Neural progenitor cell (in vitro differentiated cells): Measurements from ENCODE around the gene PRSS36.
"Not testable (repeated sequence)": the region's sequence is repeated elsewhere in the genome, so short reads cannot be mapped to it uniquely, and the experiment has no call there.

Source experiments
- CTCF ChIP-seq: fragments of 200-600 bp; sonication (generic); IDR thresholded peaks from 2 replicates; pipeline ENCODE4 v1.5.1; 2017; ENCODE audit warnings: antibody characterized with exemption, mild to moderate bottlenecking
- EZH2phosphoT487 ChIP-seq: fragments of 200-600 bp; sonication (generic); IDR thresholded peaks from 2 replicates; pipeline ENCODE4 v1.6.1; 2017; ENCODE audit warnings: antibody characterized with exemption

GRCh38 chr16:31100876-31101641 lies 48.8 kb downstream of the PRSS36 start:
- not testable (repeated sequence) for TF ChIP-seq CTCF, EZH2phosphoT487
